Activated CD4-positive, alpha-beta T cell treated with anti-CD3 and anti-CD28 coated beads, Interleukin-2, amount 50 U/mL, for 1 hour (primary cell): ENCODE data around the gene SMG5.
"Not testable (repeated sequence)": the region's sequence is repeated elsewhere in the genome, so short reads cannot be mapped to it uniquely, and the experiment has no call there.

Experiments used
- DNase-seq: peaks from one replicate; pipeline ENCODE4 v3.0.0-alpha.2; 2020

The SMG5 gene

DNA sequence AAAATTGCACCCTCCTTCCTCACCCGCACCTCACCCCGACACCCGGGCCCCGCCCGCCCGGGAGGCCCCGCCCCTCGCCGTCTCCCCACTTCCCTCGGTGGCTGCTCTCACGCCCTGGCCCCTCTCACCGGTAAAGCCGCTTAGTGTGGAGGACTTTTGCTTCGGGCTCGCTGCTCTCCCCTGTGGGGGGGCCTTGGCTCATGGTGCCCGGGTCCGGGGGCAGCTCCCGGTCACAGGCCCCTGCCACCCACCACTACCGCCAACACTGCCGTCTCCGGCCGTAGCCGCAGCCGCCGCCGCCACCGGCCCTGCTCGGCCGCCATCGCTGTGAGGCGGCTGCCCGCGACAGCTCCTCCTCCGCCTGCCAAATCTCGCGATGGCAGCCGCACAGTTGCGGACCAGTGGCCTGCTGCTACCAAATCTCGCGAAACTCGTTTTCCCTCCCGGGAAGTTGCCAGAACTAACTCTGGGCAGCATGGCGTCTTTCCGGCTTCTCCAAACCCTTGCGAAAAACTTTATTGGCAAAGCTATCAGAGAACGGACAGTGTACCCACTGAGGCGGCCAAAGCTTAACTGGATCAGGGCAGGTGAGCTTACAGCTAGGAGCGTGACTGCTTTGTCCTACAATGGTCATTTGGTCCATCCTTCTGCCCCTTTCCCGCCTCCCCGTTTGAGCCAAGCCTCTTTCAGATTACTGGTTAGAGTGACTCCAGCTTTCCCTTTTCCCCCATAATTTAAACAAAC lies at the start of gene SMG5:
Gene SMG5 (minus strand): TSS at position 347 of the 744 bp plus-strand sequence. CDS start 145 bp downstream, at position 202.
- peak; percentile 94 for DNase-seq

DNA sequence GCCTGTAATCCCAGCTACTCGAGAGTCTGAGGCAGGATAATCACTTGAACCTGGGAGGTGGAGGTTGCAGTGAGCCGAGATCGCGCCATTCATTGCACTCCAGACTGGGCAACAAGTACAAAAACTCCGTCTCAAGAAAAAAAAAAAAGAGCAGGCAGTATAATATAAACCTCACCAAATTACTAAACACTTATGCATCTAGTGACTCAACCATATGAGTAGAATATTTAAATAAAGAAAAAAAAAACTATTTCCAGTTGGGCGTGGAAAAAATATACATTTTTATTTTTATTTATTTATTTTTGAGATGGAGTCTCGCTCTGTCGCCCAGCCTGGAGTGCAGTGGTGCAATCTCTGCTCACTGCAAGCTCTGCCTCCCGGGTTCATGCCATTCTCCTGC lies 40.6 kb upstream of the SMG5 start:
- not testable (repeated sequence) for DNase-seq

DNA sequence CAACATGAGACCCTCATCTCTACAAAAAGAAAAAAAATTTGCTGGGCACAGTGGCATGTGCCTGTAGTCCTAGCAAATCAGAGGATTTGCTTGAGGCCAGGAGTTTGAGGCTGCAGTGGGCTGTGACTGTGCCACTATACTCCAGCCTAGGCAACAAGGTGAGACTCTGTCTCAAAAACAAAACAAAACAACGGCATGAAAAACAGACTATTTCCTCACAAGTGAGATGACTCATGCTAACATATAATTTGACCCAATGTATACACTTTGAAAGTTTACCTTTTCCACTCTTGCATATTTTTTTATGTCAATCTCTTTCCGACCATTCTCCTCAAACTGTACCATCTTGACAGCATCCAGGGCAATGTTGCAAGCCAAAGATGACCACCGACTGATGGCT lies 37.9 kb upstream of the SMG5 start:
- DNase-seq: no peak

- peak; percentile 11 for DNase-seq
These were observed 37.0 kb upstream of the SMG5 start for GRCh38 chr1:156319664-156320063.

DNA sequence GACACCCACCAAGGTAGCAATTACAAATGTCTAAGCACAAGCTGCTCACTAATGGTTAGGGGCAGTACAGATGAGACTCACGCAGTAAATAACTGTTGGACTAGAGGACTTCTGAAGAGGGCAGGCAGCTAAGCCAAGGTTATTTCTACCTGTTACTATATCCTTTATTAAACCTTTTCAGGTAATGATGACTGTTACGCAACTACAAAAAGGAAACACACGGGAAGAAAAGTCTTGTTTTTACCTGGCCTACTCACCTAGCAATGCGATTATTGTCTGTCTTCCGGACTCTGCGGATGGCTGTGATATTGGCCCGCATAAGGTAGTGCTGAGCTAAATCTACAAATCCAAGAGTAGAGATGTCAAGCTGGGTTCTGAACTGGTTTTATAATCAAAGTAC lies 34.3 kb upstream of the SMG5 start:
- no peak for DNase-seq

- no peak for DNase-seq
These were observed 28.3 kb upstream of the SMG5 start for GRCh38 chr1:156310962-156311361.

- no peak for DNase-seq
These were observed 25.5 kb upstream of the SMG5 start for GRCh38 chr1:156308078-156308477.

- no peak for DNase-seq
These were observed 22.6 kb upstream of the SMG5 start for GRCh38 chr1:156305215-156305614.

GRCh38 chr1:156303241-156303640 lies 20.6 kb upstream of the SMG5 start:
- DNase-seq: no peak

- no peak for DNase-seq
These were observed 16.3 kb upstream of the SMG5 start, which contains the start of gene VHLL for GRCh38 chr1:156298852-156299357. VHLL (minus strand) TSS chr1:156299307; CDS start chr1:156299189, 118 bp downstream.

- DNase-seq: peak; percentile 51
These were observed 12.8 kb upstream of the SMG5 start, which contains the start of gene GLMP for GRCh38 chr1:156295391-156295947. GLMP (minus strand) TSS chr1:156295679; CDS start chr1:156295645, 34 bp downstream.

GRCh38 chr1:156293895-156294294 lies 11.3 kb upstream of the SMG5 start:
- DNase-seq: no peak

- no peak for DNase-seq
These were observed 10.4 kb upstream of the SMG5 start for GRCh38 chr1:156293098-156293434.

DNA sequence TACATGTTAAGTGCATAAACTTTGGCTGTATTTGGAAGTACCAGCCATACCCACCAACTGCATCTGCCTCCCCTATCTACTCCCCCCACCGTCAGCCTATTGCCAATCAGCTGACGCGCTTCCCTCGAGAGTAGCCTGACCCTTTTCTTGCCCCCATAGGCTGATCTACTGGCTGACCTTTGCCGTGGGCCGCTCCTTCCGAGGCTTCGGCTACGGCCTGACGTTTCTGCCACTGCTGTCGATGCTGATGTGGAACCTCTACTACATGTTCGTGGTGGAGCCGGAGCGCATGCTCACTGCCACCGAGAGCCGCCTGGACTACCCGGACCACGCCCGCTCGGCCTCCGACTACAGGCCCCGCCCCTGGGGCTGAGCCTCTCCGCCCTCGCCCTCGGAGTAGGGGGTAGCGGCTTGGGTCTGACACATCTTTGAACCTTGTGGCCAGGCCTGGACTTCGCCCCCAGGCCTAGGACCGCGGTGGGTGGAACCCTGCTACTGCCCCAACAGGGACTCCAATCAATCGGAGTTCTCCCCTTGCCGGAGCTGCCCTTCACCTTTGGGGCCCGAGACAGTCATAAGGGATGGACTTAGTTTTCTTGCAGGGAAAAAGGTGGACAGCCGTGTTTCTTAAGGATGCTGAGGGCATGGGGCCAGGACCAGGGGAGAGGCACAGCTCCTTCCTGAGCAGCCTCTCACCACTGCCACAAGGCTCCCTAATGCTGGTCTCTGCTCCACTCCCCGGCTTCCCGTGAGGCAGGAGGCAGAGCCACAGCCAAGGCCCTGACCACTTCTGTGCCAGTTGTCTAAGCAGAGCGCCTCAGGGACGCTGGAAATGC lies 8.8 kb upstream of the SMG5 start:
- DNase-seq: peak; percentile 19

GRCh38 chr1:156289857-156290256 lies 7.2 kb upstream of the SMG5 start:
- no peak for DNase-seq

DNA sequence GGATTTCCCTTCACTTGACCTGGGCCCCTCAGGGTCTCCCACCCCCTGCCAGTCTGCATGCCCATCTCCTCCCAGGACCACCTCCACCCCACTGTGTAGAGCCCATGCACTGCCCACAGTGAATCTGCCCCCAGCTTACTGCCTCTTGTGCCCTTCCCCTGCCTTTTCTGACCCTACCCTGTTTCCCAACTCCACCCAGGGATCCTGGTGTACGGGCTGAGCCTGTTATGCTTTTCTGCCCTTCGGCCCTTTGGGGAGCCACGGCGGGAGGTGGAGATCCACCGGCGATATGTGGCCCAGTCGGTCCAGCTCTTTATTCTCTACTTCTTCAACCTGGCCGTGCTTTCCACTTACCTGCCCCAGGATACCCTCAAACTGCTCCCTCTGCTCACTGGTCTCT lies 3.4 kb upstream of the SMG5 start:
- DNase-seq: no peak

GRCh38 chr1:156285437-156285836 lies 2.8 kb upstream of the SMG5 start:
- no peak for DNase-seq

- no peak for DNase-seq
These were observed 2.1 kb upstream of the SMG5 start for GRCh38 chr1:156284757-156285156.

DNA sequence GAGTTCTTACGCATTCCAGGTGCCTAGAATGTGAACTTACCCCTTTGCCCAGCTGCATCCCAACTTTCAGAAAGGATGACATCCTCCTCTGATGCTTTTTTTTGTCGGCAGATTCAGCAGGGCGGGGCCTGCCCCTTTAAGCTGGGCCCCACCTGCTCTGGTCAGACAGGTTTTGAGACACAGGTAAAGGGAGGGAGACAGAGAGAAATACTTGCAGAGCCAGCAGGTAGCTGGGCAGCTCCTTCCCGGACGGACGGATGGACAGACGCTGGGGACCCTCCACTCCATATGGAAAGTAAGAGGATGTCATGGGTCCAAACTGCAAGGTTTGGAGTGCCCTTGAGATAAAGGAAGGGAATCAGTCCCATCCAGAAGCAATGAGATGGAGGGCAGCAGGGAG lies 1.5 kb upstream of the SMG5 start, which contains the start of gene TMEM79:
Gene TMEM79 (plus strand): TSS at position 214 of the 400 bp plus-strand sequence. CDS start 902 bp downstream, outside the sequence.
- no peak for DNase-seq

GRCh38 chr1:156283521-156283920 lies 896 bp upstream of the SMG5 start:
- DNase-seq: no peak

GRCh38 chr1:156281693-156282478 lies 739 bp downstream of the SMG5 start:
- no peak for DNase-seq

GRCh38 chr1:156281281-156281680 lies 1.3 kb downstream of the SMG5 start:
- DNase-seq: no peak

GRCh38 chr1:156279837-156280236 lies 2.8 kb downstream of the SMG5 start:
- no peak for DNase-seq
